Keratinocyte (primary cell): ENCODE results near the gene FBXW5.

Experiments used
- EZH2 ChIP-seq: IDR thresholded peaks from one replicate; pipeline ENCODE4 v1.6.1; 2012; ENCODE audit warnings: inconsistent platforms, mild to moderate bottlenecking, low read length, moderate library complexity
- TF ChIP-seq, protein P1 (sequence below), 3 experiments: IDR thresholded peaks in 1 of 3; conservative IDR thresholded peaks in 1 of 3; optimal IDR thresholded peaks in 1 of 3; 2 replicates in 2 of 3; 3 replicates in 1 of 3; pipeline versions ENCODE3 to v1.5.1; 2011; ENCODE audit warnings: low read length in 3 of 3, mild to moderate bottlenecking in 3 of 3, moderate library complexity in 2 of 3, control low read depth in 1 of 3, inconsistent platforms in 1 of 3; ENCODE audit not compliant: insufficient read depth in 2 of 3; ENCODE audit errors: extremely low read depth in 1 of 3

DNA sequence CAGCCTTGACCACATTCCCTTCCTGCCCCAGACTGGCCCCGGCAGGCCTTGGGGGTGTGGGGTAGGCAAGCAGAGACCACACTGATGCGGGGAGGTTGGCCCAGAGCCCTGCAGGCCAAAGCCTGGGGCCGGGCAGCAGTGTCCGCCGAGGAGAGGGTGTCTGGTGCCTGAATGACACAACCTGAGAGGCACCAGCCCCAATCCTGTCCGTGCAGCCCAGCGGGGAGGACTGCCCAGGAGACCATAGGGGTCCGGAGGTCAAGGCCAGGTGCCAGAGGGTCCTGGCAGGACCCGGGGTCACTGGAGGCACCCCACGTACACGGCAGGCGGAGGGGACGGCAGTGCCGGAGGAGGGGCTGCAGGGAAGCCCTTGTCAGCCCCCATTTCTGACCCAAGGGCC is 27.2 kb upstream of the FBXW5 start:
- TF ChIP-seq, protein P1, sequence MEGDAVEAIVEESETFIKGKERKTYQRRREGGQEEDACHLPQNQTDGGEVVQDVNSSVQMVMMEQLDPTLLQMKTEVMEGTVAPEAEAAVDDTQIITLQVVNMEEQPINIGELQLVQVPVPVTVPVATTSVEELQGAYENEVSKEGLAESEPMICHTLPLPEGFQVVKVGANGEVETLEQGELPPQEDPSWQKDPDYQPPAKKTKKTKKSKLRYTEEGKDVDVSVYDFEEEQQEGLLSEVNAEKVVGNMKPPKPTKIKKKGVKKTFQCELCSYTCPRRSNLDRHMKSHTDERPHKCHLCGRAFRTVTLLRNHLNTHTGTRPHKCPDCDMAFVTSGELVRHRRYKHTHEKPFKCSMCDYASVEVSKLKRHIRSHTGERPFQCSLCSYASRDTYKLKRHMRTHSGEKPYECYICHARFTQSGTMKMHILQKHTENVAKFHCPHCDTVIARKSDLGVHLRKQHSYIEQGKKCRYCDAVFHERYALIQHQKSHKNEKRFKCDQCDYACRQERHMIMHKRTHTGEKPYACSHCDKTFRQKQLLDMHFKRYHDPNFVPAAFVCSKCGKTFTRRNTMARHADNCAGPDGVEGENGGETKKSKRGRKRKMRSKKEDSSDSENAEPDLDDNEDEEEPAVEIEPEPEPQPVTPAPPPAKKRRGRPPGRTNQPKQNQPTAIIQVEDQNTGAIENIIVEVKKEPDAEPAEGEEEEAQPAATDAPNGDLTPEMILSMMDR (optimal IDR thresholded peaks at IDR 0.05 in 1 of 3, IDR thresholded peaks at IDR 0.05 in 1 of 3, conservative IDR thresholded peaks at IDR 0.05 in 1 of 3; ENCODE audit: extremely low read depth in 1 of 3, insufficient read depth in 2 of 3, low read length in 3 of 3): no peak
- TF ChIP-seq EZH2: no peak
